ENCODE measurements around the gene GUF1. TPM values are rescaled to one million over a fixed set of nuclear protein-coding genes. Genes with fewer than 3 reads are reported as not detected.

Gene GUF1
- total RNA-seq, 2 donors from 2014 or later, result 25.9 to 28.6 TPM

DNA sequence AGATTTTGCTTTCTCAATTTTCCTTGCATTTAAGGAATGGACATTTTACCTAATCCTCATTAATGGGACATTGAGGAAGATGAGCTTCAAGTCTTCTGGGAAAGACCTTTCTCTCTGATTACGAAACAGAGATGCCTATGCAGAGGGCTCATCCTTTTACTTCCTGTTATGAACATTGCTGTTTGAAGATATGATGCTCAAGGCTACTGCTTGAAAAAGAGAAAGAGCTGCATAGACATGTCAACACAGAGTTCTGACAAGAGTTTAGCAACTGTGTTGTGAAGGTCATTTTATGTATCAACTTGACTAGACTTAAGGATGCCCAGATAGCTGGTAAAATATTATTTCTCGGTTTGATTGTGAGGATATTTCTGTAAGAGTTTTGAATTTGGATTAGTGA lies 62.0 kb downstream of the GUF1 start:
- Histone ChIP-seq H3K4me1 (replicated peaks) (no peaks in the 10 kb centered on the region), H3K36me3 (no peaks in the 10 kb centered on the region), H3K27ac (no peak overlapping the region), H3K27me3 (replicated peaks; ENCODE audit: insufficient read depth) (no peaks in the 10 kb centered on the region), H3K4me3 (no peak overlapping the region), H3K9me3 (no peaks in the 10 kb centered on the region)
- intact Hi-C loops (cut with DNase I), result no loop called here
- no peak for TF ChIP-seq POLR2A (IDR thresholded peaks at IDR 0.05)
- TF ChIP-seq POLR2AphosphoS5 (IDR thresholded peaks at IDR 0.05), result no peak
- TF ChIP-seq, protein P1, sequence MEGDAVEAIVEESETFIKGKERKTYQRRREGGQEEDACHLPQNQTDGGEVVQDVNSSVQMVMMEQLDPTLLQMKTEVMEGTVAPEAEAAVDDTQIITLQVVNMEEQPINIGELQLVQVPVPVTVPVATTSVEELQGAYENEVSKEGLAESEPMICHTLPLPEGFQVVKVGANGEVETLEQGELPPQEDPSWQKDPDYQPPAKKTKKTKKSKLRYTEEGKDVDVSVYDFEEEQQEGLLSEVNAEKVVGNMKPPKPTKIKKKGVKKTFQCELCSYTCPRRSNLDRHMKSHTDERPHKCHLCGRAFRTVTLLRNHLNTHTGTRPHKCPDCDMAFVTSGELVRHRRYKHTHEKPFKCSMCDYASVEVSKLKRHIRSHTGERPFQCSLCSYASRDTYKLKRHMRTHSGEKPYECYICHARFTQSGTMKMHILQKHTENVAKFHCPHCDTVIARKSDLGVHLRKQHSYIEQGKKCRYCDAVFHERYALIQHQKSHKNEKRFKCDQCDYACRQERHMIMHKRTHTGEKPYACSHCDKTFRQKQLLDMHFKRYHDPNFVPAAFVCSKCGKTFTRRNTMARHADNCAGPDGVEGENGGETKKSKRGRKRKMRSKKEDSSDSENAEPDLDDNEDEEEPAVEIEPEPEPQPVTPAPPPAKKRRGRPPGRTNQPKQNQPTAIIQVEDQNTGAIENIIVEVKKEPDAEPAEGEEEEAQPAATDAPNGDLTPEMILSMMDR (IDR thresholded peaks at IDR 0.05), result no peak
- WGBS, result 96% methylated on average over 2 of the region's 2 CpGs
- DNase-seq (ENCODE audit: low spot score), result no peak

Other genes starting within 250 kb of the GUF1 start
- gene KCTD8, start 229.6 kb upstream of the GUF1 start, total RNA-seq, result 1 to 10 TPM in 1 of 2 donors, under 1 TPM in 1; 0.46 to 1.9 TPM
- not detected for gene YIPF7, start 26.8 kb upstream of the GUF1 start, total RNA-seq
- 10 to 100 TPM; 13.2 to 16.2 TPM for gene GNPDA2, start 48.1 kb downstream of the GUF1 start, total RNA-seq